Activated CD8-positive, alpha-beta memory T cell treated with anti-CD3 and anti-CD28 coated beads for 4 hours (primary cell): ENCODE results near the gene STK32C.

Experiments used
- DNase-seq, 2 donors: peaks; one replicate each; pipeline ENCODE4 v3.0.0-alpha.2; 2020; ENCODE audit warnings: low read depth in 2 of 2

Gene STK32C

GRCh38 chr10:132247943-132248342 lies 59.8 kb downstream of the STK32C start:
- DNase-seq: no peak

GRCh38 chr10:132246296-132246695 lies 61.5 kb downstream of the STK32C start:
- no peak for DNase-seq

GRCh38 chr10:132245056-132245455 lies 62.7 kb downstream of the STK32C start:
- no peak for DNase-seq

- DNase-seq: no peak
These were observed 64.1 kb downstream of the STK32C start for GRCh38 chr10:132243626-132244025.

GRCh38 chr10:132243141-132243540 lies 64.6 kb downstream of the STK32C start:
- DNase-seq: no peak

GRCh38 chr10:132242103-132242840 lies 65.5 kb downstream of the STK32C start:
- no peak for DNase-seq

GRCh38 chr10:132241496-132241895 lies 66.3 kb downstream of the STK32C start:
- DNase-seq: no peak

- DNase-seq: no peak
These were observed 66.7 kb downstream of the STK32C start for GRCh38 chr10:132241086-132241485.

- no peak for DNase-seq
These were observed 67.2 kb downstream of the STK32C start for GRCh38 chr10:132240581-132240980.

GRCh38 chr10:132240156-132240555 lies 67.6 kb downstream of the STK32C start:
- DNase-seq: no peak

- no peak for DNase-seq
These were observed 68.4 kb downstream of the STK32C start for GRCh38 chr10:132239126-132240031.

- DNase-seq: no peak
These were observed 69.2 kb downstream of the STK32C start for GRCh38 chr10:132238371-132239125.

GRCh38 chr10:132237871-132238270 lies 69.9 kb downstream of the STK32C start:
- DNase-seq: no peak

GRCh38 chr10:132237396-132237795 lies 70.4 kb downstream of the STK32C start:
- no peak for DNase-seq

- no peak for DNase-seq
These were observed 70.9 kb downstream of the STK32C start for GRCh38 chr10:132236881-132237280.

- DNase-seq: no peak
These were observed 71.6 kb downstream of the STK32C start for GRCh38 chr10:132236161-132236560.

- no peak for DNase-seq
These were observed 72.9 kb downstream of the STK32C start for GRCh38 chr10:132234860-132235259.

- DNase-seq: no peak
These were observed 74.2 kb downstream of the STK32C start for GRCh38 chr10:132233501-132234085.

GRCh38 chr10:132232981-132233380 lies 74.8 kb downstream of the STK32C start:
- no peak for DNase-seq

- no peak for DNase-seq
These were observed 75.5 kb downstream of the STK32C start for GRCh38 chr10:132232023-132232951.

GRCh38 chr10:132231656-132232022 lies 76.1 kb downstream of the STK32C start:
- DNase-seq: no peak
